KOPT-K1 (cell line): Measurements from ENCODE around the gene ADD2.
"Not testable (repeated sequence)": the region's sequence is repeated elsewhere in the genome, so short reads cannot be mapped to it uniquely, and the experiment has no call there.

Experiments used
- H3K27ac ChIP-seq: fragments of 200-600 bp; sonication (generic); 2 replicates; pipeline ENCODE4 v1.5.1; 2016; ENCODE audit warnings: antibody characterized with exemption, mild to moderate bottlenecking, low read depth, low read length; ENCODE audit not compliant: poor library complexity, severe bottlenecking
- H3K36me3 ChIP-seq: fragments of 200-600 bp; sonication (generic); 2 replicates; pipeline ENCODE4 v1.5.1; 2017; ENCODE audit warnings: antibody characterized with exemption, mild to moderate bottlenecking, low read length, moderate library complexity; ENCODE audit not compliant: insufficient read depth
- H3K9me3 ChIP-seq: fragments of 200-600 bp; sonication (generic); 2 replicates; pipeline ENCODE4 v1.5.1; 2017; ENCODE audit warnings: antibody characterized with exemption, low read length, mild to moderate bottlenecking; ENCODE audit not compliant: insufficient read depth, poor library complexity, severe bottlenecking

The ADD2 gene

DNA sequence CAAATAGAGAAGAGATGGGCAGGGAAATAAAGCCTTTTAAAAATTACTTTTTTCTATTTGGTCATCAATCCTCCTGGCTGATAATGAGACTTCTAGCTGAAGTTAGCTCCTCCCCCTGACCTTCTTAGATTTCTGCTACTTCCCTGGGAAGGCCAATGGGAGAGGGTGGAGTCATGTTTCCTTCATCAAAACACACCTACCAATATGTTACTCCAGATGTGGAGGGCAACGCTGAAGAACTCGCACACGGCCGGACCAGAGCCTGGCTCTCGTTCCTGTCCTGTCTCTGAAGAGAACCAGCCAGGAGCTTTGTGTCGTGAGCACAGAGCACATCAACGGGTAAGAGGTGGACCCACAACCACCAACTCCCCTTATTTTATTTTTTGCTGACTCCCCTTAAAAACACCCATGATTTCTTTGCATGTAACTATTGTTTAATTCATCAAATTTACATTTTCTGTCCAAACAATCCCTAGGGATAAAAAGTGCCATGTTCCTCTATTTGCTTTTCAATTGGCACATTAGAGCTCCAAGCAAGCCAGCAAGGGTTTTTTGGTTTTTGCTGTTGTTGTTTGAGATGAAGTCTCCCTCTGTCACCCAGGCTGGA lies 94.9 kb downstream of the ADD2 start:
- H3K27ac ChIP-seq, result no peak overlapping the region
- no peaks in the 10 kb centered on the region for H3K9me3 ChIP-seq
- no peaks in the 10 kb centered on the region for H3K36me3 ChIP-seq

DNA sequence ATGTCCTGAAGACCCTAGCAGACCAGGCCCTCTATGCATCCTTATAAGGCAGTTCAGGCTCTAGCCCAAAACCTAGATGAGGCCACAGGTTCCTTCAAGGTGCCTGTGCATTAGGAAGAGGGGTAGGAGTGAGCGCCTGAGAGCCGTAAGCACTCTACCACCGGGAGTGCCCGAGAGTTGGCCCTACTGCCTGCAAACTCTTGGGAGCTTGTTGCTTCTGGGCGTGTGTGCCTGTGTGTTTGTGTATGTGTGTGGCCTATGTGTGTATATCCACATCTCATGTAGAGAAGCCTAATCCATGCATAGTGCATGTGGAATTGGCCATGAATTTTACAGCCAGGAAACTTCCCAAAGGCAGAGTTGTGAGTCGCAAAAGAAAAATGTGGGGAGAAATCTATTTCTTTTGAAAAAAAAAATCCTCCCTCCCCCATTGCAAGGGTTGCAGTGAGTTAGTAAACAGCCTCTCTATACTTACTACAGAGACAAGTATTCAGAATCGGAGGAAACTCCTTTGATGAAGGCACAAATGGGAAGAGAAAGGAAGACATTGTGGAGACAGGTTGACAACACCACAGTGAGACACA lies 96.8 kb downstream of the ADD2 start:
- no peaks in the 10 kb centered on the region for H3K9me3 ChIP-seq
- no peak overlapping the region for H3K27ac ChIP-seq
- no peaks in the 10 kb centered on the region for H3K36me3 ChIP-seq

GRCh38 chr2:70670626-70671025 lies 97.4 kb downstream of the ADD2 start:
- no peaks in the 10 kb centered on the region for H3K9me3 ChIP-seq
- no peaks in the 10 kb centered on the region for H3K36me3 ChIP-seq
- H3K27ac ChIP-seq, result no peak overlapping the region

DNA sequence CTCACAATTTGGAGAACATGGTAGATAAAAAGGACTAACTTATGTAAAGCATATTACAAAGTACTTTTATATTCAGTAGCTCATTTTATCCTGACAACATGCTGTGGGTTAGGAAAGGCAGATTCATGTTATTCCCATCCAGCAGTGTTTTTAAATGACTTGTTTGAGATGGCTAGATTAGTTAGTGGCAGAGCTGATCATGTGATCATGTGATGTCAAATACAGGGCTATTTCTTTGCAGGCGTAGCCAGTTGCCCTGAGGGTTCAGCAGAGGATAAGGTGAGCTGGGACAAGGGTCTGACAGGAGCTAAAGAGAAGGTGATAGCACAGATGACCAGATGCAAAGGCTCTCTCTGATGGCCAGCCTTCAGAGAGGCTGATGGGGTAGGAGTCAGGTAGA lies 97.8 kb downstream of the ADD2 start:
- no peaks in the 10 kb centered on the region for H3K36me3 ChIP-seq
- no peak overlapping the region for H3K27ac ChIP-seq
- H3K9me3 ChIP-seq, result no peaks in the 10 kb centered on the region

DNA sequence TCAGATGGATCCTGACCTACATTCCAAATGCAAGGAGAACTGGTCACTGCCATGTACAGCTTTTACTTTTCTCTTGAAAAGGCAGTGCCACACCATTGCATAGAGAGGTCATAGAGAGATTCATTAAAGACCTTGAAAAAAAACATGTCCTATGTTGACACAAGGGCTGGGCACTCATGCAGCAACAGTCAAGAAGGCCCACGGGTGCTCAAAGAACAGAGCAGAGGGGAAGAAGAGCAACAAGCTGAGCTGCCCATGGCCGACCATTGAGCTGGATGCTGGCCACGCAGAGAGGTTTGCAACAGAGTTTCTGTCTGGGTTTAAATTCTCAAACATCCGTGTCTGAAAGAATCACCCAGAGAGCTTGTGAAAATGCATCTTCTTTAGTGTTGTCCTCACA lies 99.1 kb downstream of the ADD2 start:
- no peak overlapping the region for H3K27ac ChIP-seq
- H3K9me3 ChIP-seq, result no peaks in the 10 kb centered on the region
- H3K36me3 ChIP-seq, result no peaks in the 10 kb centered on the region

GRCh38 chr2:70668432-70668831 lies 99.6 kb downstream of the ADD2 start:
- no peak overlapping the region for H3K27ac ChIP-seq
- no peaks in the 10 kb centered on the region for H3K36me3 ChIP-seq
- H3K9me3 ChIP-seq, result no peaks in the 10 kb centered on the region

- H3K27ac ChIP-seq, result peak overlapping the region; percentile 27
- H3K36me3 ChIP-seq, result no peaks in the 10 kb centered on the region
- H3K9me3 ChIP-seq, result no peaks in the 10 kb centered on the region
Measured at GRCh38 chr2:70664525-70664924, 103.5 kb downstream of the ADD2 start.

DNA sequence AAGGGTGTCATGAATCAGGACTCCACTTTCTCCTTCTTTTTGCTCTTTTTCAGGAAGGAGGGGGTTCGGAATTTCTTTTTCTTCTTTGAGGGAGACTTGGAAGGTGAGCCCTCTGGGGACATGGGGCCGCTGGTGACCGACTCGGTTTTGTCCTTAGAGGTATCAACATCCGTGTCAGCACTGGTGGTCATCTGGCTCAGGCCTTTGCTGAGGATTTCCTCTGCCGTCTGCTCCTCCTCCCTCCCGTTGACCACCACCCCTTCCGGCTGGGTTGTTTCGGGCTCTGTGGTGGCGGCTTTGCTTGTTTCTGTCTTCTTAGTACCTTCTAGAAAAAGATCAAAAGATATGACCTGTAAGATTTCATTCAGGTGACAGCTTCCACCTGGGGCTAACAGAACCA lies 104.6 kb downstream of the ADD2 start:
- no peak overlapping the region for H3K27ac ChIP-seq
- no peaks in the 10 kb centered on the region for H3K36me3 ChIP-seq
- H3K9me3 ChIP-seq, result no peaks in the 10 kb centered on the region

GRCh38 chr2:70659551-70659950 lies 108.4 kb downstream of the ADD2 start:
- no peaks in the 10 kb centered on the region for H3K9me3 ChIP-seq
- H3K27ac ChIP-seq, result no peak overlapping the region
- H3K36me3 ChIP-seq, result no peaks in the 10 kb centered on the region

DNA sequence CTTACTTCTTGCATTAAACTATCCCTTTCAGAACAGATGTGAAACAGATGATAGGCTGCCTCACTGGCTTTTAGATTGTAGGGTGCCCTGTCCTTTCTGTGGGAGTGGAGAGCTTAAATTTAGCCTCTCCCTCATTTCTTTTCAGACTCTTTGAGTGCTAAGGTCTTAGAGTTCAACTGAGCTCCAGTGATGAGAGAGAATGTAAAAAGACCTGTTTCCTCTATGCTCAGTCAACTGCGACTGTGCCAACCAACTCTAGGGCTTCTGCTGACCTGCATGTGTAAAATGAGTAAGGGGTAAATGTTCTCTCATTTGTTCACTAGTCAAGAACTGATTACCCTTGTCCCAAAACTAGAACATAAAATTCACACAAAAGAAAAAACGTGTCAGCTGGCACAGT lies 109.5 kb downstream of the ADD2 start:
- no peaks in the 10 kb centered on the region for H3K9me3 ChIP-seq
- H3K36me3 ChIP-seq, result no peaks in the 10 kb centered on the region
- H3K27ac ChIP-seq, result no peak overlapping the region

DNA sequence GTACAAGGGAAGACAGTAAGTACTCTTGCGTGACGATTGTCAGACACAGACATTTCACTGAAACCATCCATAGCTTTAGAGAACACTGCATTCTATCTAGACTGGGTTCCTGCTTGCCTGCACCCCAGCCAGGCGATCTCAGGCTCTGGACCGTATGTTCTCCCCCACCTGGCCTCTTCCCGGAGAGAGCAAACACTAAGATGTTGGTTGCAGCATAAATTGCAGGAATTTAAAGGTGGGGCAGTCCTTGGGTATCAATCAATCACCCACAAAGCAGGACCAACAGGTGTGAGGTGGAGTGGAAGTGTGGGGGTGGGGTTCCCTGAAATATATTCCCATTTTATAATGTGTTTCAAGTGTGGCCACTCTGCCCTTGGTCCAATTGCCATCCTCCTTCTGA lies 110.8 kb downstream of the ADD2 start:
- Histone ChIP-seq H3K27ac (no peak overlapping the region), H3K36me3 (no peaks in the 10 kb centered on the region), H3K9me3 (no peaks in the 10 kb centered on the region)

DNA sequence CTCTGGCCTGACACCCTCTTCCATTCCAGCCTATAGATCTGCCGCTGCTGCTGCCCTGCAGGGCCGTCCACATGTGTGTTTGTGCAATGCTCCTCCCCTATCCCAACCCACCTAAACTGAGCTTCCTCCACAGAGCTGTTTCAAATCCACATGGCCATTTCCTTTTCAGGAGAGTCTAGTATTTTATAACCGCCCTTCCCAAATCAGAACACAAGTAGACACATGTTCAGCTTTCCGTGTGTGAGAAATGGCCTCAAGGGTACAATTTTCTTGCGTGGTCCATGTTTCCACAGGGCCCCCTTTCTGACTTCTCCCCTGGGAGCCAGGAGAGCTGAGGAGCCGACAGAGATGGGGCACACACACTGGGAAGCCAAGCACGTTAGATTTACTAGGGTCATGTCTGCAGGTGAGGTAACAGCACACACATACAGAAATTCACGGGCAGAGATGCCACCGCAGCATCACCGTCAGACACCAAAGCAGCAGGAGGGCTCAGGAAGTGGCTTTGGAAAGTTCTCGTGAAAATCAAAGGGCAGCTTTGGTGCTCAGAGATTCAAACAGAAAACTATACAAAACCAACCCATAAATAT lies 111.5 kb downstream of the ADD2 start:
- no peaks in the 10 kb centered on the region for H3K36me3 ChIP-seq
- peaks cover 4% of the 10 kb centered on the region for H3K9me3 ChIP-seq
- no peak overlapping the region for H3K27ac ChIP-seq

- Histone ChIP-seq H3K9me3 (peaks cover 6% of the 10 kb centered on the region), H3K36me3 (no peaks in the 10 kb centered on the region)
Measured at GRCh38 chr2:70655786-70656185, 112.2 kb downstream of the ADD2 start.

DNA sequence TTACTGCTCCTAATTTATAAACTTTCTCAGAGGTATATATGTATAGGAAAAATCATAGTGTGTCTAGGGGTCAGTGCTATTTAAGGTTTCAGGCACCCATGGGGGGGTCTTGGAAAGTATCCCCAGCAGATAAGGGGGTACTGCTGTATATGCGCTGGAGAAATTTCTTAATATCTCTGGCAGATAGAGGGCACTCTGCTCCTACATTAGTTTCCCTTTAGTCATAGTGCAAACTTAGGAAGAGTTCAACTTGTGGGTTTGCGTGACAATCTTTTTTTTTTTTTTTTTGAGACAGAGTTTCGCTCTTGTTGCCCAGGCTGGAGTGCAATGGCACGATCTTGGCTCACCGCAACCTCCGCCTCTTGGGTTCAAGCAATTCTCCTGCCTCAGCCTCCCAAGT lies 112.8 kb downstream of the ADD2 start:
- H3K27ac ChIP-seq, H3K36me3 ChIP-seq, H3K9me3 ChIP-seq: not testable (repeated sequence)

More at GRCh38 chr2:70655786-70656185, 112.2 kb downstream of the ADD2 start:
- no peak overlapping the region for H3K27ac ChIP-seq

DNA sequence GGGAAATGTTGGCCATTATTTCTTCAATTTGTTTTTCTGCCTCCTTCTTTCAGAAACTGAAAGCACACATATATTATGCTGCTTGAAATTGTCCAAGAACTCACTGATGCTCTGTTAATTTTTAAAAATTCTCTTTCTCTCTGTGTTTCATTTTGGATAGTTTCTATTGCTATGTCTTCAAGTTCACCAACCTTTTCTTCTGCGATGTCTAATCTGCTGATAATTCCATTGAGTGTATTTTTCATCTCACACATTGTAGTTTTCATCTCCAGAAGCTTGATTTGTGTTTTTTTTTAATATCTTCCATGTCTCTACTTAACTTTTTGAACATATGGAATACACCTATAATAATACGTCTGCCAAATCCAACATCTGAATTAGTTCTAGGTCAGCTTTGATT lies 116.3 kb downstream of the ADD2 start:
- Histone ChIP-seq H3K36me3 (no peaks in the 10 kb centered on the region), H3K27ac (no peak overlapping the region)

GRCh38 chr2:70651014-70651413 lies 117.0 kb downstream of the ADD2 start:
- peaks cover 6% of the 10 kb centered on the region for H3K9me3 ChIP-seq
- H3K27ac ChIP-seq, result no peak overlapping the region
- no peaks in the 10 kb centered on the region for H3K36me3 ChIP-seq

More for the DNA sequence above, 116.3 kb downstream of the ADD2 start:
- peaks cover 6% of the 10 kb centered on the region for H3K9me3 ChIP-seq
